Activated naive CD8-positive, alpha-beta T cell treated with anti-CD3 and anti-CD28 coated beads, Interleukin-2, amount 50 U/mL, for 16 hours (primary cell): ENCODE measurements around the gene RANBP10.
"Not testable (repeated sequence)": the region's sequence is repeated elsewhere in the genome, so short reads cannot be mapped to it uniquely, and the experiment has no call there.

Source experiments
- DNase-seq: peaks from one replicate; pipeline ENCODE4 v3.0.0-alpha.2; 2020; ENCODE audit warnings: low read depth, low spot score

RANBP10 gene

DNA sequence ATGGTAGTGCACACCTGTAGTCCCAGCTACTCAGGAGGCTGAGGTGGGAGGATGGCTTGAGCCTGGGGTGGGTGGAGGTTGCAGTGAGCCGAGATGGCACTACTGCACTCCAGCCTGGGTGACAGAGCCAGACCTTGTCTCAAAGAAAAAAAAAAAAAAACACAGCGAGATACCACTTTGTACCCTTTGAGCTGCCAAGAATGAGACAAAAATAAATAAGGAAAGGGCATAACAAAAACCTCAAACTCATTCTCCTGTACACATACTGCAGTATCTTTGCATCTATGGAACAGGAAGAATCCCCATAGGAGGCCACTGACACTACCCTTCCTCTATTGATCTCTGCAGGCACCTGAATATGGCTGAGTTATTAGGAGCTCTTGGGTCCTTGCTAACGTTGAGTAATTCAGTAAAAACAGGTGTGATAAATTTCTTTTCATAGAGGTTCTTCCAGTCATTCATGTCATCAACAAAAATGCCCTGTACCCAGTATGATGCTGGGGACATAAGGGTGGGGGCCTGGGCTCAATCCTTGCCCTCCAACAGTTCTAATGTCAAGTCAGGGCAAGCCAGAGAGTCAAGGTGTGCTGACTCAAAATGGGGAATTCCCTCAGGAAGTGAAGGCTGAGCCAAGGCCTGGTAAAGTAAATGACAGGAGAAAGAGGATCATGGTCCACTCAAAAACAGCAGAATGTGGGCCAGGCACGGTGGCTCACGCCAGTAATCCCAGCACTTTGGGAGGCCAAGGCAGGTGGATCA is 26.9 kb downstream of the RANBP10 start:
- no peak for DNase-seq

DNA sequence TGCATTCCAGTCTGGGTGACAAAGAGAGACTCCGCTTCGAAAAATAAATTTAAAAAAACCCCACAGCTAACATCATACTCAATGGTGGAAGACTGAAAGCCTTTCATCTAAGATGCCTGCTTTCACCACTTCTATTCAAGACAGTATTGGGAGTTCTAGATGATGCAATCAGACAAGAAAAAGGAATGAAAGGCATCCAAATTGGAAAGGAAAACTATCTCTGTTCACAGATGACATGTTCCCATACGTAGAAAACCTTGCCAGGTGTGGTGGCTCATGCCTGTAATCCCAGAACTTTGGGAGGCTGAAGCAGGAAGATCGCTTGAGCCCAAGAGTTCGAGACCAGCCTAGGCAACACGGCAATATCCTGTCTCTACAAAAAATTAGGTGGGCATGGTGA is 31.1 kb downstream of the RANBP10 start:
- no peak for DNase-seq

DNA sequence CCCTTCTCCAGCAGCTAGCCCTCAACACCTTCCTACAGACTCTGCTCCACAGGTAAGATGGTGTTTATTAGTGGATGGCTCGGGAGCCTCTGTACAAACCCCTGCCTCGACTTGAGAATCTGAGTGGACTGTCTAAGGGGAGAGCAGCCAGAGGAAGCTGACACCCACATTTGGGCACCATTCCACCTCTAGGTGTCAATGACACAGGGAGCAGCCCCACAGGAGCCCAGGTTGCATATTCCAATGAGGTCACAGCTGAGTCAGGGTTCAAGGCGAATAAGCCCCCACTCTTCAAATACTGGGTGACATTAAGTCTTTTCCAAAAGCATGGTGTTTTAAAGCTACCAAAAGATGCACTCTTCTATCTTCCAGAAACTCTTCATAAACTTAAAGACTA is 31.9 kb downstream of the RANBP10 start:
- DNase-seq = no peak

DNA sequence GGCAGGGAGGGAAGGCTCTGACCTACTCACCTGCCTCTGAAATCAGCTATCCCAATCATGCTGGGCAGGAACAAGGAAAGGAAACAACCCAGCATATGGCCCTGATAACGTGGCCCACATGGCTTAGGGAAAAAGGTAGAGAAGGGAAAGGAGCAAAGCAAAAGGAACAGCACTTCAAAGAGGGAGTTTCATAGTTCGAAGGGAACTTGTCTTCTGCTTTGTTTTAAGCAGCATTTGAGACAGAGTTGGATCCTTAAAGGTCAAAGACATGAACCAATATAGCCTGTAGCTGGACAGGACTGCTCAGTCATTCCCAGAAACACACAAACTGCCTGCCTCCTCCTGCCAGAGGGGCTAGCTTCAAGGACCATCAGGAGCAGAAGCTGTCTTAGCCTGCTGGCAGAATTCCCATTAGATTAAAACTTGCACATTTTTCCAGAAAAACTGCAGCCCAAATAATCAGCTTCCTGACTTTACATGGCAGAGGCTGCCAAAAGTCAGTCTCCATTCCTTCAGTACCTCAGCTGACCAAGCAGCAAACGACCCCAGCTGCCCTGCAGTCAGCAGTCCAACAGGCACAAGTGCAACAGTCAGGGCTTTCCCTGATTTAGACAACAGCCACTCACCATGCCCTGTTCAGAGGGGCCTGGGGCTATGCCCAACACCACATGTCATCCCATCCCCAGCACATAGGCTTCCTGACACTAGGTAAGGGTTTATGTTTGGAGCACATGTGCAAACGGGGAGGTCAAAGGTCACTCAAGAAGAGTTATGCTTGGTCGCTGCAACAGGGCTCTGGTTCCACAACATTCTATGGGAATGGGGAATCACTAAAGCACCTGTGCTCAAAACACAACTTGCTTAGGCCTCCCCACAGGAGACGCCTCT is 32.5 kb downstream of the RANBP10 start:
- DNase-seq = no peak

DNA sequence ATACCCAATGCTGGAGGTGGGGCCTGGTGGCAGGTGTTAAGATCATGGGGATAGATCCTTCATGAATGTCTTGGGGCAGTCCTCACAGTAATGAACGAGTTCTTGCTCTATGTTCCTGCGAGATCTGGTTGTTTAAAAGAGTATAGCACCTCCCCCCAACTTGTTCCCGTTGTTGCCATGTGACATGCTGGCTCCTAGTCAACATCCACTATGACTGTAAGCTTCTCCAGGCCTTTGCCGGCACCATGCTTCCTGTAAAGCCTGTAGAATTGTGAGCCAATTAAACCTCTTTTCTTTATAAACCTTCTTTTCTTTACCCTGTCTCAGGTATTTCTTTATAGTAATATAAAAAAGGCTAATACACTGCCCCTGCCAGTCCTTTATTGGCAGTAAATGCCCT is 33.3 kb downstream of the RANBP10 start:
- no peak for DNase-seq

DNA sequence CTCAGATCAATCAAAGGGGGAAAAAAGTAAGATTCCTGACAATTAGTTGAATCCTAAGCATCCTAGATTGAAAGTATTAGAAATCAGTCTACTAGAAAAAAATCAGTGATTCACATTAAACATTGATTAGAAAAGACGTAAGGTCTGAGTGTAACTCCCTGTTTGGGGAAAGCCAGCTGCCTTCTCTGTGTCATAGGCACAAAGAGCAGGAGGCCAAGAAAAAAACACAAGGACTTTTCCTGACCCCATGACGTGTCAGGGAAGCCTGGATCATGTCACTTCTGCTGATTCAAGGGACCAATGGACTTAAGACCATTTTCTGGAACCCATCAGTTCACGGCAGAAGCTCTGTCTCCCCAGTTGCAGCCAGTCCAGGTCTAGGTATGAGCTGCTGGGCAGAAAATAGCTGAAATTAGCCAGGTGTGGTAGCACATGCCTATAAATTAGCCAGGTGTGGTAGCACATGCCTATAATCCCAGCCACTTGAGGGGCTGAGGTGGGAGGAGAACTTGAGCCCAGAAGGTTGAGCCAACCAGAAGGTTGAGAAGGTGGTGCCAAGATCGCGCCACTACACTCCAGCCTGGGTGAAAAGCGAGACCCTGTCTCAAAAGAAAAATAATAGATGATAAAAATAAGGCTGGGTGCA is 35.9 kb downstream of the RANBP10 start:
- DNase-seq = no peak

DNA sequence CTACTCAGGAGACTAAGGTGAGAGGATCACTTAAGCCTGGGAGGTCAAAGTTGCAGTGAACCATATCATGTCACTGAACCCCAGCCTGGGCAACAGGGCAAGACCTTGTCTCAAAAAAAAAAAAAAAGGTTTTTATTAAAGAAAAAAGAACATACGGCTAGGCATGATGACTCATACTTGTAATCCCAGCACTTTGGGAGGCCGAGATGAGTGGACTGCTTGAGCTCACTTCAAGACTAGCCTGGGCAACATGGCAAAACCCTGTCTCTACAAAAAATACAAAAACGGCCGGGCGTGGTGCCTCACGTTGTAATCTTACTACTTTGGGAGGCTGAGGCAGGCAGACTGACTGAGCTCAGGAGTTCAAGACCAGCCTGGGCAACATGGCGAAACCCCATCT is 38.4 kb downstream of the RANBP10 start:
- no peak for DNase-seq

DNA sequence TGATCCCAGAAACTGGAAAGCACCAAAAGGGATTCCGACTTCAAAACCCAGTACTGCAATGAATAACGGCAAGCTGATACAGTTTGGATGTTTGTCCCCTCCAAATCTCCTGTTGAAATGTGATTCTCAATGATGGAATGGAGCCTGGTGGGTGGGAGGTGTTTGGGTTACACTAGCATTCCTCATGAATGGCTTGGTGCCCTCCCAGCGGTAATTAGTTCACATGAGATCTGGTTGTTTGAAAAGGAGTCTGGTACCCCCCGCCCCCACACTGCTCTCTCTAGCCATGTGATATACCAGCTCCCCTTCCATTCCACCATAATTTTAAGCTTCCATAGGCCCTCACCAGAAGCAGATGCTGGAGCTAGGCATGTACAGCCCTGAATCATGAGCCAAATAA is 40.1 kb downstream of the RANBP10 start:
- no peak for DNase-seq

DNA sequence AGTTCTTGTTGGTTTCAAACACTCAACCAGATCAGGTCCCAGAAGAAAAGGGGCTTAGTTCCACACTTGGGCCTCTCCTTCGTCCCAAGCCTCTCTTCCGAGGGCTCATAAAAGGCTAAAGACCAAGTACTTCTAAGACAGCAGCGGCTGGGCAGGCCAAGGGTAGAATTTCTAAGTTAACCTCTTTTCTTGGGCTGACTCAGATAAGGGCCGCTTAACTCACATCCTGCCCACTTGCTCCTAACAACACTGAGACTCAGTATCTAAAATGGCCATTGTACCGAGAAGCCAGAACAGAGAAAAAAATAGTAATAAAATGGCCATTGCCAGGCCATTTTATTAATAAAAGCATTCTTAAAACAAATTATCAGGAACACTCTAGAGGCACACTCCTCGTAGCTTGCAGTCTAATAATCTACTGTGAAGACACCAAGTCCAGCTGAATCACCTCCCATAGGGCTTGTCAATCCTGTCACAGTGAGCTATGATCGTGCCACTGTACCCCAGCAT is 42.1 kb downstream of the RANBP10 start:
- no peak for DNase-seq

DNA sequence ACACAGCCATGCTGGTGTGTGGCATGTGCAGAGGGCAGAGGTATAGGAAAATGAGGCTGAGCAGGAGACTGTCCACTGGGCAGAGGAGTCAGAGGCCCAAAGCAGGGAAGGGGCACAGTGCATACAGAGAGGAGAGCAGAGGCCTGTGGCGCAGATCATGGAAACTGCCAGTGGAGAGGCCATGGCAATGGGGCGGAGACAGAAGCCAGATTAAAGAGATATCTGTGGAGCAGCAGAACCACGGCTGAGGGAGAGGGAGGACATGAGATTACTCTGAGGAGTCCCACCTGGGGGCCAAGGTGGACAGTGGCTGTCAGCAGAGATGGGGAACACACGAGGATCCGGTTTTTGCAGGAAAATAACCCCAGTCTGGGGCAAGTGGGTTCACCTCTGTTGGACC is 43.3 kb downstream of the RANBP10 start:
- DNase-seq = no peak

DNA sequence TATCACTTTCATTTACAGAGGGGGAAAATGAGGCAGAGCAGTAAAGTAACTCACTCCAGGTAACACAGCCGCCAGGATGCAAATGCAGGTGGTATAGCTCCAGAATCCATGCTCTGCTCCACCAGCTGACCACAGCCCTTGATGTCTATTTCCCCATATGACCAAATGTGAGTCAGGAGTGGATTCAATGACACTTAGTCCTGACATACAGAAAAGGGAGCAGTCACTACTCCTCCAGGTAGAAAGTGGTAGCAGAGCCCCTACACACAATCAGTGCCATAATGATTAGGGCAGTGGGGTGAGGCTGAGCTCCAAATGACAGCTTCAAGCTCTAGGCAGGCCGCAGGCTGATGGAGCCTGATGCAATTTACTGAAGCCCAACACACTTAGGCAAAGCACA is 44.0 kb downstream of the RANBP10 start:
- DNase-seq = no peak

DNA sequence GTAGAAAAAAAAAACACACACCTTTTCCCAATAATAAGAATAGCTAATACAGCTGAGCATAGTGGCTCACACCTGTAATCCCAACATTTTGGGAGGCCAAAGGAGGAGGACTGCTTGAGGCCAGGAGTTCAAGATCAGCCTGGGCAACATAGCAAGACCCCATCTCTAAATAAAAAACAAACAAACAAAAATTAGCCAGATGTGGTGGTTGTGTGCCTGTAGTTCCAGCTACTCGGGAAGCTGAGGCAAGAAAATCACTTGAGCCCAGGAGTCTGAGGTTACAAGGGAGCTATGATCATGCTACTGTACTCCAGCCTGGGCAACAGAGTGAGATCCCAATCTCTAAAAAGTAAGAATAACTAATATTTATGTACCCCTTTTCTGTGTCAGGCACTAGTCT is 44.4 kb downstream of the RANBP10 start:
- DNase-seq = no peak

DNA sequence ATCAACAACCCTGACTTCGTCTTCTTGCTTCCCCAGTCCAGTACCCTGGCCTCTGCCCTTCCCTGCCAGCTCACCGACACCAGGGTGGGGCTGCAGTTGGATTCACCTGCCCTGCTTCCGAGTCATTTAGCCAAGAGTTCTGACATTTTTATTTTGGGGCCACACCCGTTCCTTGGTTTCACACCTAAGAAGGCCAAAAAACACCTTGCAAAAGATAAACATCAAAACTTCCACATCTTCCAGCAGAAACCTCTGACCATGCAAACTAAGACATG is 45.5 kb downstream of the RANBP10 start:
- no peak for DNase-seq

DNA sequence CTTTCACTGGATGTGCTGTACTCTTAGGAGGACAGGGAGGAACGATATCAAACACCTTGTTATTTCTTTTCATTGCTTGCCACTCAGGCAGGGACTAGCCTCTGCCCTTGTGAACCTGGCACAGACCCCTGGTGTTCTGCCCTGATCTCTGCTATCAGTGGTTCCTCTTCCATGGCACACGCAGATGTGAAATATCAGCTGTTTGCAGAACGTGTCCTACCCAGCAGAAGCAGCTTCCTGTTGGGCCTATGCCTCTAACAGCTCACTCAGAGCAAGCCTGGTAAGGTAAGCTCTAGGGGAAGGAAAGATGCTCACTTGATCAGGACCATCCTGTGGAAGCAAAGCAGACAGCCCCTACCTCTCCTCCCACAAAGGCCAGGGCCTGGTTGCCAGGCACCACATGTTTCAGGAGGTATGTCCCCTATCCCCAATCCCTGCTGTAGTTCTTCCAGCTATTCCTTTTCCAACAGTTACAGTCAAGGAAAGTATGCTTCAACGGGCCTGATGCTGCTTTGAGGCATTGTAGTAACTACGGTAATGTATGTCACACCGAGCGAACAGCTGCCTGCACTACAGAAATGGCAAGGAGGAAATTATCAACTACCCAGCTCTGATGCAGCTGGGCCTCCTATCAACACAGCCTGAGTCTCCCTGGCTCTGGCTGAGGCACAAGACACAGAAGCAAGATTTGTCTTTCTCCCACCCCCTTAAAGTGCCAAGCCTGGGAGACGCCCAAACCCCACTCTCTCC is 46.0 kb downstream of the RANBP10 start:
- no peak for DNase-seq

DNA sequence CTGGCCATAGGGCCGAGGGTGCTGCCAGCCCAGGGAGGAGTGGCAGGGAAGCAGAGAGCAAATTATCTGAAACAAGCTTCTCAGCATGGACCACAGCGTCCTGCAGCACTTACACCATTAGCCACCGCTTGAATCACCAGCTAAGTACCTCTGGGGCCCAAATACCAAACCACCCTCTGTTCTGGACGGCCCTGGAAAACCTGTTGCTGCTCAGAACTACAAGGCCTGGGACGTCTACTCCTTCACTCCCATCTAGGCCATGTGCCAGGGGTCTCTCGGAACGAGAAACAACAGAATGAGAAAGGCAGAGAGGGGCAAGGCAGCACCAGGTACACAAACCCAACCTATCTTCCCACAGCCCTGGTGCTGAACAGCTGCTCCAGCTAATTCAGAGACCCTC is 47.4 kb downstream of the RANBP10 start:
- DNase-seq = no peak

DNA sequence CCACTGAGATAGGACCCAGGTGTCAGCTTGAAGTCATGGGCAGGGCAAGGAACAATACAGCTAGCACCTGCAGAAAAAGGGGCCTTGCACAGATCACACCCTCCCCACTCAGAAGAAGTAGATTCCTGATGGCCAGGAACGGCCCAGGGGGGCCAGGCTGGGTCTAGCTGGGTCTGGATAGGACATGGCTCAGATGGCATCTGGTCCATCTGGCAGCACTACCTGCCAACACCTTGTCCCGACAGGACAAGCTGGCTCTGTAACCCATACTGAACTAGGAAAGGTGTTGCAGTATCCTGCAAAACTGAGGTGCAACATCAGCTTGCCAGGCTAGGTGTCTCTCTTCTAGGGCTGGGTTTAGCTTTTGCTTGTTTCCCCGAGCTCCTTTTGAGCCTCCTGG is 48.4 kb downstream of the RANBP10 start:
- DNase-seq = no peak

DNA sequence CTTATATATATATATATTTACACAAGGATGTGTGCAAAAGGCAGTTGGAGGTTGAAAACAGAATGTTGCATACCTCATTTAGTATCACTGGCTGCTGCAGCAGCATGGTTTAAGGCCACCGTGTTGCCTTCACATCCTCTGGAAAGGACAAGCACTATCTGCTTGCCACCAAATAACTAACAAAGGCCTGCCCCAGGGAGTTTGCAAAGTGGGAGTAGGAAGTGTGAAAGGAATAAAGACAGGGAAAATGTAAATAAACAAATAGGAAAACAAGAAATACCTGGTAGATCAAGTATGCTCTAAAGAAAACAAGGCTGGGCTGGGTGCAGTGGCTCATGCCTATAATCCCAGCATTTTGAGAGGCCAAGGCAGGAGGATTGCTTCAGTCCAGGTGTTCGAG is 53.7 kb downstream of the RANBP10 start:
- no peak for DNase-seq

DNA sequence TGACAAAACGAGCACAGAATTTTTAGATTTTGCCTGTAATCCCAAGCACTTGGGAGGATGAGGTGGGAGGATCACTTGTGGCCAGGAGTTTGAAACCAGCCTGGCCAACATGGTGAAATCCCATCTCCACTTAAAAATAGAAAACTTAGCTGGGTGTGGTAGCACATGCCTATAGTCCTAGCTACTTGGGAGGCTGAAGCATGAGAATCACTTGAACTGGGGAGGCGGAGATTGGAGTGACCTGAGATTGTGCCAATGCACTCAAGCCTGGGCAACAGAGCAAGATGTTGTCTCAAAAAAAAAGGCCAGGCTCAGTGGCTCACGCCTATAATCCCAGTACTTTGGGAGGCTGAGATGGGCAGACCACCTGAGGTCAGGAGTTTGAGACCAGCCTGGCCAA is 55.0 kb downstream of the RANBP10 start:
- DNase-seq = not testable (repeated sequence)

DNA sequence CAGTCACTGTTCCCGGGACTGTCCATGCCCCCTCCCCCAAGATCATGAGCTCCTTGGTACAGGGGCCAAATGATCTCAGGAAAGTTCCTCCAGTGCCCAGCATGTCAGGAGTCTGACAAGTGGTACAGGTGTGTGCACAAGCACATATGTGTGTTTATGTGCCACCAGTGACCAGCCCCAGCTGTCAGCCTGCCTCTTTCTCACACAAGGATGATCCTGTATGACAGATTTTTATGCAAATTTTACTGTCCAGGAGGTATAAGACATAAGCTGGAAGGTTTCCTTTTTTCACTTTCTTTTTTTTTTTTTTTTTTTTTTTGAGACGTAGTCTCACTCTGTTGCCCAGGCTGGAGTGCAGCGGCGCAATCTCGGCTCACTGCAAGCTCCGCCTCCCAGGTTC is 55.9 kb downstream of the RANBP10 start:
- no peak for DNase-seq

DNA sequence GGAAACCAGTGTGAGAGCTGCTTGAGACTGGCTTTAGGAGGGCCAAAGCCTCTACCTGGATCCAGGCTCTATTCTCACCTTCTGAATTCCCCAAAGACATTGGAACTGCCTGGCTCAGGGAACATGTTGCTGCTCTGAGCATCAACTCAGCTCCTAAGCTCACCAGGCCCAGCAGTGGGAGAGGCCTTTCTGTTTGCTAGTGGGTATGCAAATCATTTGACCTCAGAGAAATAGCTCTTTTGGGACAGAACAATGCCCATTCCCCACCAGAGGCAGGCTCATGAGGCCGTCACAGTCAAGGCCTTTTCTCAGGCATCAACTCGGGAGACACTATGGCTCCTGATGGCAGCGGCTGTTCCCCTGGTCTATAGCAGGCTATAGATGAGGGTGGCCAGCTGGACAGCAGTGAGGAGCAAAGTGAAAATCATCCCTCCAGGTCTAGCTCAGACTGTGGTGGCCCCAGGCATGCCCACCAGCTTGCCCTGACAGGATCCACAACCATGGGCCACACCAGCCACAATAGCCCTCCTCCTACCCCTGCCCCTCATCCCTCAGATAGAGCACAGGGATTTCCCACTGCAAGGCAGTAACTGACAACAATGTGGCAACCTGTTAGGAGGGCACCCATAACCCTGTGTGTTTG is 56.8 kb downstream of the RANBP10 start:
- no peak for DNase-seq

DNA sequence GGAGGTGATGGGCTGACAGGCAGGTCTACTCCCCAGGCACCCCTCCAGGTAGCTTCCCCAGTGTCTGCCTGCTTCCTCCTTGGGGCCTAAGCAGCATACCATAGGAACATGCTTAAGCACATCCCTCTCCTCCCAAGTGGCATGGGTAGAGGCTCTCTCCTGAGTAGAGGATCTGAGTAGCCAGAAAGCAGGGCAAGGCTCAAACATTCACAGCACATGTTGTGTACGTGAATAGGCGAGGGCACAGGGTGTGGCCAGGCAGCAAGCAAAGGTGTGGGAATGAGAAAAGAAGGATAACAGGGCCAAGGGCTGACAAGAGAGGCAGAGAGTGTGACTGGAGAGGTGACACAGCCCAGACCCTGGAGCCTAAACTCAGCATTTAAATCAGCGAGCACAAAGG is 57.5 kb downstream of the RANBP10 start:
- no peak for DNase-seq
